ENCODE results near the gene ELOVL5.

DNA sequence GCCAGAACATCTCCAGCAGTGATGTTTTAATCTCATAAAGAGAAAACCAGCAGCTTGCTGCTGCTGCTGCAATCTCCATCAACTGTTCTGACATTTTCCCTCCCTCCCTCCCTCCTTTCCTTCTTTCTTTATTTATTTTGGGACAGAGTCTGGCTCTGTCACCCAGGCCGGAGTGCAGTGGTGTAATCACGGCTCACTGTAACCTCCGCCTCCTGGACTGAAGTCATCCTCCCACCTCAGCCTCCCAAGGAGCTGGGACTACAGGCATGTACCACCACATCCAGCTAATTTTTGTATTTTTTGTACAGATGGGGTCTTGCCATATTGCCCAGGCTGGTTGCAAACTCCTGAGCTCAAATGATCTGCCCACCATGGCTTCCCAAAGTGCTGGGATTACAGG, 5.7 kb downstream of the ELOVL5 start:
- TF ChIP-seq, protein P1, sequence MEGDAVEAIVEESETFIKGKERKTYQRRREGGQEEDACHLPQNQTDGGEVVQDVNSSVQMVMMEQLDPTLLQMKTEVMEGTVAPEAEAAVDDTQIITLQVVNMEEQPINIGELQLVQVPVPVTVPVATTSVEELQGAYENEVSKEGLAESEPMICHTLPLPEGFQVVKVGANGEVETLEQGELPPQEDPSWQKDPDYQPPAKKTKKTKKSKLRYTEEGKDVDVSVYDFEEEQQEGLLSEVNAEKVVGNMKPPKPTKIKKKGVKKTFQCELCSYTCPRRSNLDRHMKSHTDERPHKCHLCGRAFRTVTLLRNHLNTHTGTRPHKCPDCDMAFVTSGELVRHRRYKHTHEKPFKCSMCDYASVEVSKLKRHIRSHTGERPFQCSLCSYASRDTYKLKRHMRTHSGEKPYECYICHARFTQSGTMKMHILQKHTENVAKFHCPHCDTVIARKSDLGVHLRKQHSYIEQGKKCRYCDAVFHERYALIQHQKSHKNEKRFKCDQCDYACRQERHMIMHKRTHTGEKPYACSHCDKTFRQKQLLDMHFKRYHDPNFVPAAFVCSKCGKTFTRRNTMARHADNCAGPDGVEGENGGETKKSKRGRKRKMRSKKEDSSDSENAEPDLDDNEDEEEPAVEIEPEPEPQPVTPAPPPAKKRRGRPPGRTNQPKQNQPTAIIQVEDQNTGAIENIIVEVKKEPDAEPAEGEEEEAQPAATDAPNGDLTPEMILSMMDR (IDR thresholded peaks at IDR 0.05; ENCODE audit: poor library complexity, severe bottlenecking), result no peak
- TF ChIP-seq EZH2 (IDR thresholded peaks at IDR 0.05; ENCODE audit: borderline replicate concordance, insufficient read depth, low read length, poor library complexity, severe bottlenecking), result no peak
- TF ChIP-seq TAF1 (IDR thresholded peaks at IDR 0.05; ENCODE audit: low read depth), result no peak
- no peak for TF ChIP-seq RAD21 (conservative IDR thresholded peaks at IDR 0.05)
- no peak for TF ChIP-seq POLR2AphosphoS5 (IDR thresholded peaks at IDR 0.05)
- TF ChIP-seq, protein P2, sequence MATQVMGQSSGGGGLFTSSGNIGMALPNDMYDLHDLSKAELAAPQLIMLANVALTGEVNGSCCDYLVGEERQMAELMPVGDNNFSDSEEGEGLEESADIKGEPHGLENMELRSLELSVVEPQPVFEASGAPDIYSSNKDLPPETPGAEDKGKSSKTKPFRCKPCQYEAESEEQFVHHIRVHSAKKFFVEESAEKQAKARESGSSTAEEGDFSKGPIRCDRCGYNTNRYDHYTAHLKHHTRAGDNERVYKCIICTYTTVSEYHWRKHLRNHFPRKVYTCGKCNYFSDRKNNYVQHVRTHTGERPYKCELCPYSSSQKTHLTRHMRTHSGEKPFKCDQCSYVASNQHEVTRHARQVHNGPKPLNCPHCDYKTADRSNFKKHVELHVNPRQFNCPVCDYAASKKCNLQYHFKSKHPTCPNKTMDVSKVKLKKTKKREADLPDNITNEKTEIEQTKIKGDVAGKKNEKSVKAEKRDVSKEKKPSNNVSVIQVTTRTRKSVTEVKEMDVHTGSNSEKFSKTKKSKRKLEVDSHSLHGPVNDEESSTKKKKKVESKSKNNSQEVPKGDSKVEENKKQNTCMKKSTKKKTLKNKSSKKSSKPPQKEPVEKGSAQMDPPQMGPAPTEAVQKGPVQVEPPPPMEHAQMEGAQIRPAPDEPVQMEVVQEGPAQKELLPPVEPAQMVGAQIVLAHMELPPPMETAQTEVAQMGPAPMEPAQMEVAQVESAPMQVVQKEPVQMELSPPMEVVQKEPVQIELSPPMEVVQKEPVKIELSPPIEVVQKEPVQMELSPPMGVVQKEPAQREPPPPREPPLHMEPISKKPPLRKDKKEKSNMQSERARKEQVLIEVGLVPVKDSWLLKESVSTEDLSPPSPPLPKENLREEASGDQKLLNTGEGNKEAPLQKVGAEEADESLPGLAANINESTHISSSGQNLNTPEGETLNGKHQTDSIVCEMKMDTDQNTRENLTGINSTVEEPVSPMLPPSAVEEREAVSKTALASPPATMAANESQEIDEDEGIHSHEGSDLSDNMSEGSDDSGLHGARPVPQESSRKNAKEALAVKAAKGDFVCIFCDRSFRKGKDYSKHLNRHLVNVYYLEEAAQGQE (IDR thresholded peaks at IDR 0.05; ENCODE audit: borderline replicate concordance), result no peak
- no peak for TF ChIP-seq EP300 (conservative IDR thresholded peaks at IDR 0.05; ENCODE audit: poor library complexity, severe bottlenecking)
- TF ChIP-seq SMC3 (conservative IDR thresholded peaks at IDR 0.05; ENCODE audit: poor library complexity), result no peak

Data from neural cell (in vitro differentiated cells).